NCI-H2171 treated with DMSO at 0.1 percent for 48 hours (cell line): ENCODE measurements around the gene MORN3.

Experiments used
- DNase-seq: peaks from one replicate; lab custom pipeline; 2025; lab: John Stamatoyannopoulos, UW

MORN3 gene

DNA sequence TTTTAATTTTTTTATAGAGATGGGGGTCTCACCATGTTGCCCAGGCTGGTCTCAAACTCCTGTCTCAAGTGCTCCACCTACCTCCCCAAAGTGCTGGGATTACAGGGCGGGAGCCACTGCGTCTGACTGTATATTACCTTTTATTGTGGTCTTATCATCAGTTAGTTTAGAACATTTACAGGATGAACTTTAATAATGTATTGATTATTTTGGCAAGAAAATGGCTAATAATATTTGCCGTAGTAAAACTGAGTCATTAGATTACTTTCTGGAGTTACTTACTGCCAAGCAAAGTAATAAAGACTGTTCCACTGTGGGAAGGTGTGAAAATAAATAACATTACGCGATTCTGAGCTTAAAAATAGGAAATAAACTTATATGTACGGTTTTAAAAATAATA, 66.7 kb downstream of the MORN3 start:
- DNase-seq: no peak

DNA sequence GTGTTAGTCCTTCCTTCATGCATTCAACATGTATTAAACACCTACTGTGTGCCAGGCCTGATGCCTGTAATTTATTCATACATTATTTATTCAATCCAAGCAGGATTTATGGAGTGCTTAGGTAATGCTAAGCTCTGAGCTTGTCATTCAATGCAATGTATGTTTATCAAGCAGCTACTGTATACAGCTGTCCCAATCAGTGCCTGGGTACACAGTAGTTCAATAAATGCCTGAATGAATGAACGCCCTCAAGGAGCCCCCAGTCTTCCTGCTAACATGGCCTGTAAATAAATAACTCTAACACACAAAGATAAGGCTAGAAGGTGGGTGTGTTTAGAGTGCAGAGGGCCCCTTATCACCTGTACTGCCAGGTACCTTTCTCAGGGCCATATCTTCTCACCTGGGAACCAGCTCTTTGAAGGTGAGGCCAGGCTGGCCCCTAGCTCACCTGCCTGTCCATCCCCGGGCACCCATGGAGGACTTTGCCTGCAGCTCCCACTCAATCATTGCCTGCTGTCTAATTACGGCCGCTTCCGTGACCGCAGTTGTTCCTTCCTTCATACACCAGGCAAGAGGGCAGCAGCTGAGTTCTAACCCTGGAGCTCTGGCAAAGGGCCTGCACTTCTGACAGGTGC, 68.6 kb downstream of the MORN3 start:
- no peak for DNase-seq
